Measurements from ENCODE around the gene CNKSR3.

Gene CNKSR3

DNA sequence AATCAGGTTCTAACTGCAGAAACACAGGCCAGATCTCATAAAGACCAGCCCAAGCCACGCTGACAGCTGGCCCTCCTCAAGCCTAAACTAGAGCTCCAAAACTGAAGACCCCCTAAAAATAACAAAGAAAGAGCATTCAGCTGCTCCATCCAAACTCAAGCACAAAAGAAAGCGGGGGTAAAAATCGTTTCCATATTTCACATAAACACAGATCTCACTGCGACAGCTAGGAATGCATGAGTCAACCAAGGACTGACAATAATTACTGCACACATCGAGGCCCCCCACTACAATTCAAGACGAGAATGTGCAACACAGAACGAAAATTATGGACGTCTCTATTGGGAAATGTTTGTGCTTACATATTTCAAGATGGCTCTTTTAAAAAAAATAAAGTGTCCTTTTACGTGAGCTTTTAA lies 31.1 kb downstream of the CNKSR3 start:
- TF ChIP-seq, protein P1, sequence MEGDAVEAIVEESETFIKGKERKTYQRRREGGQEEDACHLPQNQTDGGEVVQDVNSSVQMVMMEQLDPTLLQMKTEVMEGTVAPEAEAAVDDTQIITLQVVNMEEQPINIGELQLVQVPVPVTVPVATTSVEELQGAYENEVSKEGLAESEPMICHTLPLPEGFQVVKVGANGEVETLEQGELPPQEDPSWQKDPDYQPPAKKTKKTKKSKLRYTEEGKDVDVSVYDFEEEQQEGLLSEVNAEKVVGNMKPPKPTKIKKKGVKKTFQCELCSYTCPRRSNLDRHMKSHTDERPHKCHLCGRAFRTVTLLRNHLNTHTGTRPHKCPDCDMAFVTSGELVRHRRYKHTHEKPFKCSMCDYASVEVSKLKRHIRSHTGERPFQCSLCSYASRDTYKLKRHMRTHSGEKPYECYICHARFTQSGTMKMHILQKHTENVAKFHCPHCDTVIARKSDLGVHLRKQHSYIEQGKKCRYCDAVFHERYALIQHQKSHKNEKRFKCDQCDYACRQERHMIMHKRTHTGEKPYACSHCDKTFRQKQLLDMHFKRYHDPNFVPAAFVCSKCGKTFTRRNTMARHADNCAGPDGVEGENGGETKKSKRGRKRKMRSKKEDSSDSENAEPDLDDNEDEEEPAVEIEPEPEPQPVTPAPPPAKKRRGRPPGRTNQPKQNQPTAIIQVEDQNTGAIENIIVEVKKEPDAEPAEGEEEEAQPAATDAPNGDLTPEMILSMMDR (IDR thresholded peaks at IDR 0.05; ENCODE audit: extremely low read depth, insufficient read depth, missing control alignments) = no peak
- DNase-seq (ENCODE audit: low spot score) = no peak
- in situ Hi-C loops (cut with MboI; ENCODE audit: low pct_unique_long_range_greater_than_20kb, low sequenced_read_pairs, unreplicated experiment) = no loop called here

DNA sequence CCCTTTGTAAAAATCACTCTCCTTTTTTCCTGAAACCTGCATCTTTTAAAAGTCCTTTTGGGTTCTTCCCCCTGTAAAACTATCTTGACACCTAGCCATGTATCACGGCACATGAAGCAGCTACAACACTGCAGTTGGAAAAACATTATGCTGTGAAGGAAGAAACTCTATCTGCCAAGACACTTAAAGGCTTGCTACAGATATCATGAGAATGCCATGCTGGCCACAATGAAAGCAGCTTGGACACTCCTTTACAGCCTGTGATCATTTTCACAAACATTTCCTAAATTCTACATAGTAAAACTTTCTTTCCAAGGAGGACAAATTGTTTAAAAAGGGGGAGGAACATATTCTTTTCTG lies 31.8 kb downstream of the CNKSR3 start:
- TF ChIP-seq, protein P1 (IDR thresholded peaks at IDR 0.05; ENCODE audit: extremely low read depth, insufficient read depth, missing control alignments) = no peak
- DNase-seq (ENCODE audit: low spot score) = no peak
- in situ Hi-C loops (cut with MboI; ENCODE audit: low pct_unique_long_range_greater_than_20kb, low sequenced_read_pairs, unreplicated experiment) = no loop called here

DNA sequence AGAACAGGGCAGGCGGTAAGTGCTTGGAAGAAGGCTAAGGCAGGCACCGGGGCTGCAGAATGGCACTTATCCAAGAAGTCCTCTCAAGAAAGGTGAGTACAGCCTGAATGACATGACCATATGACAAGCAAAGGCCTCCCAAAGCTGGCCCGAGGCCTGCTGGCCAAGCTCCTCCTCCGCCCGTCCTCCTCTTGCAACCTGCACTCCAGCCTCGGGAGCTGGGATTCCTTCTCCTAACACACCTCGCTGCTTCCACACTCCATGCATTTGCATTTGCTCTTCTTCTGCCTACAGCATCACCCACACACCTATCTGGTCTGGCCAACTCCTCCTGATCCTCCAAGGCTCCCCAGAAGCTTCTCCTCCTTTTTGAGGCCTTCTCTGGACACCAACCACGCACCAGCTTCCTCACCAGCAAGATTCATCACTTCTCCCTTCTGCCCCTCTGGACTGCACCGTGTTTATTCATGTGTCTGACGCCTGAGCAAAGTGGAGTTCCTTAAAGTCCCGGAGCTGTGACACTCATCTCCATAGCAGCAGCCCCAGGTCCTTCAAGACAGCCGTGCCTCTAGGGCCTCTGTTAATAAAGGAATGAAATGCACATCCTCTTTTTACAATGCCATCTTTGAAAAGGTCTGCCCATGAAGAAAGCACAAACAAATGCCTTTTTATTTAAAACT lies 32.3 kb downstream of the CNKSR3 start:
- no peak for DNase-seq (ENCODE audit: low spot score)
- in situ Hi-C loops (cut with MboI; ENCODE audit: low pct_unique_long_range_greater_than_20kb, low sequenced_read_pairs, unreplicated experiment) = no loop called here
- TF ChIP-seq, protein P1 (IDR thresholded peaks at IDR 0.05; ENCODE audit: extremely low read depth, insufficient read depth, missing control alignments) = no peak

DNA sequence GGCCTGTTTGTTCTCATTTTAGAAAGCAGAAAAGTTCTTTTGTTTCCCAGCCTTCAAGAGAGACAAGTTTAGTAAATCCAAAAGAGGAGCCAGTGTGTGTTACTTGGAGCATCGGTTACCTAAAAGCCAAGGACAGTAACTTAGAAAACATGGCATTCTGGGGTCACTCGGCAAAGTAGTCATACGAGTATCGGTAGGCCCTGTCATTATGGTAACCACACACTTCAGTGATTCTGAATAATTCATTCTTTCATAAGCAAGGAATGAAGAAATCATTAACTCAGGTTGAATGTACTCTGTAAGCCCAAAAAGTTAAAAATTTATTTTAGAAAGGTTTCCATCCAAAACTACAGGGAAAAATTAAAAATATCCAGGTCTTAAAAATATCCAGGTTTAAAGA lies 34.0 kb downstream of the CNKSR3 start:
- TF ChIP-seq, protein P1 (IDR thresholded peaks at IDR 0.05; ENCODE audit: extremely low read depth, insufficient read depth, missing control alignments) = no peak
- no peak for DNase-seq (ENCODE audit: low spot score)
- in situ Hi-C loops (cut with MboI; ENCODE audit: low pct_unique_long_range_greater_than_20kb, low sequenced_read_pairs, unreplicated experiment) = no loop called here

DNA sequence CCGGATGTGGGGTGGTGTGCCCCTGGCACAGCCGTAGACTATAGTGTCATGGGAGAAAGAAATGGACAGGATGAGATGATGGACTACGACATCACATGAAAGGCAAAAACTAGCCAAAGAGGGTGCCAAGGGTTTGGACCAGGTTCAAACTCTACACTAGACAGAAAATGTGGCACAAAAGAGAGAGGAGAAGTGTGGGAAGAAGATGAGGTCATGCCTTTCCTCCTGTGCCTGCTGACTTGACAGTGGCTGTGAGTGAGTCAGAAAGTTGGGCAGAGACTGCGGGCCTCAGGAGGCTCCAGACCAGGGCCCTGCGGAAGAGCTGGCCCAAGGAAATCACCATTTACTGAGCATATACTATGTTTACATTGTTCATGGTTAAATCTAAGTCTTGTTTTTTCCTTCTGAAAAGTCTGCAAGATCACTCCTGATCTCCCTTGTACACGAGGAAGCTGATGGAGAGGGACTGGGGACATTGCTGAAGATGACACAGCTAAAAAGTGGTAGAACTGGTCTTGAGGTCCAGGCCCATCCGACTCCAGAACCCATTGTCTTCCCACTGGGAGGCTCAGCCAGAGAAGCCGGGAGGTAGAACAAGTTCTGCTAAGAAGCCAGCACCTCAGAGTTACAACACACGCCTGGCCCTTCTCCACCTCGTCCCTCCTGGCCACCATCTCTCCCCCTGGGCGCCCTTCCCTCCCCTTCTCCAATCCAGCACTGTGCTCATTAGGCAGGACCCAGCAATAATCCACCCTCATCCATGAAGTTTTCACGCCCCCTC lies 35.6 kb downstream of the CNKSR3 start:
- TF ChIP-seq, protein P1 (IDR thresholded peaks at IDR 0.05; ENCODE audit: extremely low read depth, insufficient read depth, missing control alignments) = no peak
- DNase-seq (ENCODE audit: low spot score) = no peak
- in situ Hi-C loops (cut with MboI; ENCODE audit: low pct_unique_long_range_greater_than_20kb, low sequenced_read_pairs, unreplicated experiment) = no loop called here

DNA sequence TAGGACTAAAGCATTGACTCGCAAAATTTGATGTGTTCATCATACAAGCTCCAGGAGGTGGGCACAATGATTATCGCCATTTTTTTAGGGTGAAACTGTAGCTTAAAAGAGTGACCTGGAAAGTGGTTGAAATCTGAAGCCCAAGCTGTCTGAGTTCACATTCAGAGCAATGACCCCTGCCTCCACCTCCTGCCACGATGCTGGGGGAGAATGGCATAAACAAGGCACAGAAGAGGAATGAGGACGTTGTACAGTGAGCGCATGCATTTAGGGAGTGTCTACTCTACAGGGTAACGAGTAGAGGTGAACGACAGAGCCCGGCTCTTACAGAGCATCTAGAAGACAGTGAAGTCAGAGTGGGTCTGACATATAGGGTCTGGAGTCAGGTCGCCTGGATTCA lies 37.2 kb downstream of the CNKSR3 start:
- in situ Hi-C loops (cut with MboI; ENCODE audit: low pct_unique_long_range_greater_than_20kb, low sequenced_read_pairs, unreplicated experiment) = no loop called here
- TF ChIP-seq, protein P1 (IDR thresholded peaks at IDR 0.05; ENCODE audit: extremely low read depth, insufficient read depth, missing control alignments) = no peak
- no peak for DNase-seq (ENCODE audit: low spot score)

Measured in GM13977 (cell line).